SU-DHL-6 (cell line): ENCODE measurements around the gene ZNF688.
"Not testable (repeated sequence)": the region's sequence is repeated elsewhere in the genome, so short reads cannot be mapped to it uniquely, and the experiment has no call there.

ENCODE experiments used
- H2AFZ ChIP-seq: fragments of 200-600 bp; sonication (generic); 2 replicates; pipeline ENCODE4 v1.6.1; 2014; ENCODE audit warnings: low read depth, mild to moderate bottlenecking, moderate library complexity, mixed read lengths, antibody characterized with exemption, low read length; ENCODE audit not compliant: severe bottlenecking
- H3F3A ChIP-seq: fragments of 200-600 bp; shearing (Covaris generic); 2 replicates; pipeline ENCODE4 v1.6.0; 2016; ENCODE audit warnings: antibody characterized with exemption, mild to moderate bottlenecking; ENCODE audit not compliant: insufficient read depth
- H3K27ac ChIP-seq: fragments of 200-600 bp; sonication (generic); 2 replicates; pipeline ENCODE4 v1.5.1; 2016; ENCODE audit warnings: low read depth, mild to moderate bottlenecking, low read length, moderate library complexity, mixed read lengths
- H3K27me3 ChIP-seq: fragments of 200-600 bp; sonication (generic), shearing (Covaris generic); 2 replicates; pipeline ENCODE4 v1.6.0; 2014; ENCODE audit warnings: mild to moderate bottlenecking, low read length
- H3K36me3 ChIP-seq: fragments of 200-600 bp; sonication (generic); 2 replicates; pipeline ENCODE4 v1.6.1; 2014; ENCODE audit warnings: mild to moderate bottlenecking, low read length, mixed read lengths
- H3K4me2 ChIP-seq: fragments of 300-600, 200-600 bp; shearing (Covaris generic), sonication (generic); 2 replicates; pipeline ENCODE4 v1.6.0; 2014; ENCODE audit warnings: low read length, low read depth, mild to moderate bottlenecking; ENCODE audit not compliant: poor library complexity, severe bottlenecking
- H3K4me3 ChIP-seq: fragments of 200-600 bp; sonication (generic); 2 replicates; pipeline ENCODE4 v1.5.1; 2014; ENCODE audit warnings: antibody characterized with exemption, low read length, mild to moderate bottlenecking, mixed read lengths; ENCODE audit not compliant: insufficient read depth, poor library complexity, severe bottlenecking
- H3K79me2 ChIP-seq: fragments of 200-600 bp; sonication (generic); 2 replicates; pipeline ENCODE4 v1.6.1; 2014; ENCODE audit warnings: mild to moderate bottlenecking, low read length, moderate library complexity; ENCODE audit not compliant: insufficient read depth
- H3K9ac ChIP-seq: fragments of 200-600 bp; sonication (generic); 2 replicates; pipeline ENCODE4 v1.7.0; 2014; ENCODE audit warnings: mild to moderate bottlenecking, low read length
- H3K9me2 ChIP-seq: fragments of 200-600 bp; sonication (generic); replicated peaks from 2 replicates; pipeline ENCODE4 v1.6.1; 2014; ENCODE audit warnings: low read length; ENCODE audit not compliant: insufficient read depth
- H3K9me3 ChIP-seq: fragments of 200-600 bp; sonication (generic); 2 replicates; pipeline ENCODE4 v1.6.1; 2014; ENCODE audit warnings: low read length, mixed read lengths; ENCODE audit not compliant: insufficient read depth
- H4K20me1 ChIP-seq: fragments of 200-600 bp; sonication (generic); 2 replicates; pipeline ENCODE4 v1.6.1; 2014; ENCODE audit warnings: low read depth, mild to moderate bottlenecking, antibody characterized with exemption, low read length, moderate library complexity, mixed read lengths
- CTCF ChIP-seq: fragments of 200-600 bp; sonication (generic); IDR thresholded peaks from one replicate; pipeline ENCODE4 v1.5.1; 2017; ENCODE audit warnings: antibody characterized with exemption, mild to moderate bottlenecking, low read length, moderate library complexity; ENCODE audit not compliant: insufficient read depth, poor library complexity, severe bottlenecking
- EZH2phosphoT487 ChIP-seq: fragments of 200-600 bp; sonication (generic), shearing (Covaris generic); conservative IDR thresholded peaks from 2 replicates; pipeline ENCODE4 v1.6.1; 2018; ENCODE audit warnings: mild to moderate bottlenecking, antibody characterized with exemption, low read length, moderate library complexity, mixed read lengths

ZNF688 gene

GRCh38 chr16:30539000-30539964 is 32.2 kb downstream of the ZNF688 start:
- H3K4me3 ChIP-seq, result no peak overlapping the region
- H3K36me3 ChIP-seq, result no peaks in the 10 kb centered on the region
- H3K9ac ChIP-seq, result no peak overlapping the region
- no peak overlapping the region for H3K4me2 ChIP-seq
- TF ChIP-seq CTCF (no peak), EZH2phosphoT487 (no peak)
- H3K9me2 ChIP-seq, result no peaks in the 10 kb centered on the region
- H3K27me3 ChIP-seq, result no peaks in the 10 kb centered on the region
- no peaks in the 10 kb centered on the region for H3K9me3 ChIP-seq
- peaks cover 16% of the 10 kb centered on the region for H3F3A ChIP-seq
- no peak overlapping the region for H2AFZ ChIP-seq
- H3K79me2 ChIP-seq, result peaks cover 4% of the 10 kb centered on the region; the same call in 1 of the 2 replicates
- H3K27ac ChIP-seq, result no peak overlapping the region
- no peaks in the 10 kb centered on the region for H4K20me1 ChIP-seq

DNA sequence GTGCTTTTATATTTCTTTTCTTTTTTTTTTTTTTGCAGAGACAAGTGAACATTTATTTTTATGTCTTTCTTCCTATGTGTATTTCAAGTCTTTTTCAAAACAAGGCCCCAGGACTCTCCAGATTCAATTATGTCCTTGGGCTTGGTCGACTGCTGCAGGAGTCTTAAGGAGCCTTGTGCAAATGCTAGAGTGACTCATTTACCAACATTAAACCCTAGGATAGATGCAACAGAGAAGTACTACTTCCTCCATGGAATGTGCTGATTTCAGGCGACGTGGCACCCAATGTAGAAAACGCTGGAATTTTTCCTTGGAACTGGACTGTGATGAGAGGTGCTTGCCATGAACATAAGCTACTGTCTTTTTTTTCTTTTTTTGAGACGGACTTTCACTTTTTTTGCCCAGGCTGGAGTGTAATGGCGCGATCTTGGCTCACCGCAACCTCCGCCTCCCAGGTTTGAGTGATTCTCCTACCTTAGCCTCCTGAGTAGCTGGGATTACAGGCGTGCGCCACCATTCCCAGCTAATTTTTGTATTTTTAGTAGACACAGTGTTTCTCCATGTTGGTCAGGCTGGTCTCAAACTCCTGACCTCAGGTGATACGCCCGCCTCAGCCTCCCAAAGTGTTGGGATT is 35.0 kb downstream of the ZNF688 start:
- H3K36me3 ChIP-seq, H4K20me1 ChIP-seq, H3K9me2 ChIP-seq, H3K27me3 ChIP-seq, H3K9me3 ChIP-seq, H3K79me2 ChIP-seq: not testable (repeated sequence)
- H2AFZ ChIP-seq, result peak overlapping the region; percentile 84
- H3K9ac ChIP-seq, result peak overlapping the region; percentile 79
- H3K27ac ChIP-seq, result peak overlapping the region; percentile 82
- H3F3A ChIP-seq, result peaks cover 16% of the 10 kb centered on the region
- peak overlapping the region; percentile 76 for H3K4me3 ChIP-seq
- H3K4me2 ChIP-seq, result peak overlapping the region; percentile 95

DNA sequence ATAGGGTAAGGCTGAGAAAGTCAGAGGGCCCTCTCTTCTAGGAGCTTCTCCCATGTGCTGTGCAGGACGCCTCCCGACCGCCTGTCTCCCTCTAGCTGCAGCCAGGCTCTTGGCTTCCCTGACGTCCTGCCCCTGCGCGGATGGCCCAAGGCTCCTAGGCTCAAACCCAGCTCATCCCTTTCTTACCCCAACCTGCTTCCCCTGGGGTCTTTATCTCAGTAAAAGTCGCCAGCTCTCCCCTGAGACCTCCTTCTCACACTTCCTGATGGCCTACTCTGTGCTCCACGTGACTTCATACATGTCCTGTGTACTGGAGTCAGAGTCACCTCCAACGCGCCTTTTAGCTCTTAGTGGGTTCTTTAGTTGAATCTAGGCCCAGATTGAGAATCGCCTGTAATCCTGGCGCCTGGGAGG is 35.7 kb downstream of the ZNF688 start:
- Histone ChIP-seq H3K9me3 (no peaks in the 10 kb centered on the region), H3K27me3 (no peaks in the 10 kb centered on the region), H3K9ac (peak overlapping the region; percentile 79), H3K27ac (peak overlapping the region; percentile 82), H4K20me1 (no peaks in the 10 kb centered on the region), H3K9me2 (no peaks in the 10 kb centered on the region), H3K79me2 (peaks cover 4% of the 10 kb centered on the region; the same call in 1 of the 2 replicates), H3F3A (peaks cover 16% of the 10 kb centered on the region), H2AFZ (peak overlapping the region; percentile 84), H3K4me3 (peak overlapping the region; percentile 76), H3K4me2 (peak overlapping the region; percentile 95), H3K36me3 (no peaks in the 10 kb centered on the region)
- TF ChIP-seq CTCF (peak; percentile 22), EZH2phosphoT487 (no peak)
